MM.1S (cell line): ENCODE measurements around the gene FARS2.

Source experiments
- DNase-seq: peaks from one replicate; pipeline ENCODE4 v3.0.0-alpha.2; 2015
- H2AFZ ChIP-seq: fragments of 300-600 bp; sonication (generic); 2 replicates; pipeline ENCODE4 v1.6.0; 2016; ENCODE audit warnings: antibody characterized with exemption, low read length
- H3F3A ChIP-seq: fragments of 300-600 bp; sonication (generic); 2 replicates; pipeline ENCODE4 v1.6.1; 2016; ENCODE audit warnings: mild to moderate bottlenecking, antibody characterized with exemption, low read length, moderate library complexity, mixed read lengths; ENCODE audit not compliant: insufficient read depth
- H3K27ac ChIP-seq: fragments of 300-600 bp; sonication (generic); 2 replicates; pipeline ENCODE4 v1.5.1; 2016; ENCODE audit warnings: mild to moderate bottlenecking, low read length
- H3K27me3 ChIP-seq: fragments of 300-600 bp; sonication (generic); replicated peaks from 2 replicates; pipeline ENCODE4 v1.6.0; 2016; ENCODE audit warnings: low read length; ENCODE audit not compliant: insufficient read depth
- H3K36me3 ChIP-seq: fragments of 300-600 bp; sonication (generic); replicated peaks from 2 replicates; pipeline ENCODE4 v1.6.1; 2016; ENCODE audit warnings: mild to moderate bottlenecking, low read length, mixed read lengths; ENCODE audit not compliant: insufficient read depth
- H3K4me1 ChIP-seq: fragments of 300-600 bp; sonication (generic); 2 replicates; pipeline ENCODE4 v1.6.1; 2016; ENCODE audit warnings: low read length, mixed read lengths
- H3K4me2 ChIP-seq: fragments of 300-600 bp; sonication (generic); 2 replicates; pipeline ENCODE4 v1.6.0; 2016; ENCODE audit warnings: low read depth, low read length
- H3K4me3 ChIP-seq: fragments of 300-600 bp; sonication (generic); 2 replicates; pipeline ENCODE4 v1.5.1; 2016; ENCODE audit warnings: low read length, mixed read lengths
- H3K79me2 ChIP-seq: fragments of 300-600 bp; sonication (generic); 2 replicates; pipeline ENCODE4 v1.6.1; 2016; ENCODE audit warnings: mixed run types, low read length, mixed read lengths
- H3K9ac ChIP-seq: fragments of 300-600 bp; sonication (generic); 2 replicates; pipeline ENCODE4 v1.6.1; 2016; ENCODE audit warnings: low read length, mixed read lengths
- H3K9me2 ChIP-seq: fragments of 300-600 bp; sonication (generic); replicated peaks from 2 replicates; pipeline ENCODE4 v1.6.1; 2016; ENCODE audit warnings: mild to moderate bottlenecking, low read length, mixed read lengths; ENCODE audit not compliant: insufficient read depth
- H3K9me3 ChIP-seq: fragments of 300-600 bp; sonication (generic); replicated peaks from 2 replicates; pipeline ENCODE4 v1.6.1; 2016; ENCODE audit warnings: mild to moderate bottlenecking, low read length, mixed read lengths; ENCODE audit not compliant: insufficient read depth
- H4K20me1 ChIP-seq: fragments of 300-600 bp; sonication (generic); 2 replicates; pipeline ENCODE4 v1.6.1; 2016; ENCODE audit warnings: mild to moderate bottlenecking, low read length, moderate library complexity, mixed read lengths; ENCODE audit not compliant: insufficient read depth
- CTCF ChIP-seq: fragments of 300-600 bp; sonication (generic); IDR thresholded peaks from 2 replicates; pipeline ENCODE4 v1.5.1; 2016; ENCODE audit warnings: antibody characterized with exemption, low read length, mixed read lengths
- EZH2 ChIP-seq: fragments of 300-600 bp; sonication (generic); optimal IDR thresholded peaks from 2 replicates; pipeline ENCODE3; 2017; ENCODE audit warnings: low read depth, mild to moderate bottlenecking, antibody characterized with exemption, low read length, mixed read lengths
- EZH2phosphoT487 ChIP-seq: fragments of 300-600 bp; sonication (generic); IDR thresholded peaks from 2 replicates; pipeline ENCODE4 v1.6.1; 2018; ENCODE audit warnings: antibody characterized with exemption, low read length

The FARS2 gene

GRCh38 chr6:5778317-5778857 lies 517.1 kb downstream of the FARS2 start:
- Histone ChIP-seq H3K4me3 (no peak overlapping the region), H3K4me2 (no peak overlapping the region), H3F3A (no peaks in the 10 kb centered on the region), H3K9me3 (no peaks in the 10 kb centered on the region), H3K27ac (no peak overlapping the region), H3K79me2 (no peaks in the 10 kb centered on the region), H2AFZ (no peak overlapping the region), H4K20me1 (no peaks in the 10 kb centered on the region), H3K9ac (no peak overlapping the region), H3K27me3 (no peaks in the 10 kb centered on the region), H3K36me3 (no peaks in the 10 kb centered on the region), H3K4me1 (no peaks in the 10 kb centered on the region), H3K9me2 (no peaks in the 10 kb centered on the region)
- TF ChIP-seq EZH2phosphoT487 = no peak
- TF ChIP-seq EZH2 = no peak
- no peak for TF ChIP-seq CTCF
- DNase-seq = no peak

GRCh38 chr6:5778906-5779305 lies 517.6 kb downstream of the FARS2 start:
- H3K4me1 ChIP-seq = no peaks in the 10 kb centered on the region
- no peak overlapping the region for H3K4me2 ChIP-seq

GRCh38 chr6:5781019-5781418 lies 519.7 kb downstream of the FARS2 start:
- Histone ChIP-seq H3K9me2 (no peaks in the 10 kb centered on the region), H3K27me3 (no peaks in the 10 kb centered on the region), H3K4me1 (no peaks in the 10 kb centered on the region), H3K9ac (no peak overlapping the region), H2AFZ (no peak overlapping the region), H3K9me3 (no peaks in the 10 kb centered on the region), H3K79me2 (no peaks in the 10 kb centered on the region), H4K20me1 (no peaks in the 10 kb centered on the region), H3K4me2 (no peak overlapping the region), H3F3A (no peaks in the 10 kb centered on the region), H3K4me3 (no peak overlapping the region), H3K36me3 (no peaks in the 10 kb centered on the region), H3K27ac (no peak overlapping the region)
- no peak for DNase-seq
- TF ChIP-seq EZH2phosphoT487 = no peak
- no peak for TF ChIP-seq CTCF
- TF ChIP-seq EZH2 = no peak

More at GRCh38 chr6:5778906-5779305, 517.6 kb downstream of the FARS2 start:
- Histone ChIP-seq H3F3A (no peaks in the 10 kb centered on the region), H3K9ac (no peak overlapping the region), H3K9me3 (no peaks in the 10 kb centered on the region), H3K27me3 (no peaks in the 10 kb centered on the region), H2AFZ (no peak overlapping the region), H4K20me1 (no peaks in the 10 kb centered on the region), H3K79me2 (no peaks in the 10 kb centered on the region), H3K4me3 (no peak overlapping the region), H3K36me3 (no peaks in the 10 kb centered on the region), H3K27ac (no peak overlapping the region), H3K9me2 (no peaks in the 10 kb centered on the region)
- TF ChIP-seq EZH2phosphoT487 = no peak
- TF ChIP-seq CTCF = no peak
- no peak for TF ChIP-seq EZH2
- no peak for DNase-seq
